PC-9 (cell line): ENCODE data around the gene MEF2B. TPM values are rescaled to one million over a fixed set of nuclear protein-coding genes. Genes with fewer than 3 reads are reported as not detected.

Experiments
- BruUV-seq: library from RNA; stranded (reverse); fragments of 400-500 nt; replicated peaks from 2 replicates; lab custom pipeline; 2021; lab: Mats Ljungman, UMichigan
- CTCF ChIA-PET: fragments of 300-600 bp; sonication (Branson Sonifier 250); formaldehyde crosslinking; loops from one replicate; lab custom pipeline; 2022; ENCODE audit warnings: antibody characterized with exemption; lab: Charles Lee
- POLR2A ChIA-PET: fragments of 300-600 bp; sonication (Branson Sonifier 250); formaldehyde crosslinking; loops from one replicate; lab custom pipeline; 2022; ENCODE audit warnings: antibody characterized with exemption; ENCODE audit not compliant: unreplicated experiment; lab: Charles Lee
- DNase-seq, 2 experiments: peaks; one replicate each; pipeline versions ENCODE4 v3.0.0 to v3.0.0-alpha.2; 2015 to 2022; ENCODE audit warnings: mixed read lengths in 1 of 2
- H2AFZ ChIP-seq: fragments of 200-600 bp; sonication (generic); 2 replicates; pipeline ENCODE4 v1.8.1; 2017; ENCODE audit warnings: antibody characterized with exemption
- H3F3A ChIP-seq: fragments of 200-600 bp; sonication (generic); 2 replicates; pipeline ENCODE4 v1.8.1; 2017; ENCODE audit warnings: antibody characterized with exemption, mild to moderate bottlenecking, low read depth; ENCODE audit not compliant: insufficient read depth
- H3K27ac ChIP-seq: fragments of 200-600 bp; sonication (generic); 2 replicates; pipeline ENCODE4 v1.6.1; 2016; ENCODE audit warnings: mixed run types
- H3K27me3 ChIP-seq: fragments of 200-600 bp; sonication (generic); 2 replicates; pipeline ENCODE4 v1.6.1; 2016; ENCODE audit warnings: low read depth, mixed run types; ENCODE audit not compliant: insufficient read depth
- H3K36me3 ChIP-seq: fragments of 200-600 bp; sonication (generic); 2 replicates; pipeline ENCODE4 v1.6.1; 2016; ENCODE audit warnings: low read depth, mixed run types
- H3K4me1 ChIP-seq: fragments of 200-600 bp; sonication (generic); replicated peaks from 2 replicates; pipeline ENCODE4 v1.6.1; 2016; ENCODE audit warnings: mixed run types; ENCODE audit not compliant: insufficient read depth
- H3K4me2 ChIP-seq: fragments of 200-600 bp; sonication (generic); 2 replicates; pipeline ENCODE4 v1.6.1; 2017; ENCODE audit warnings: mixed run types
- H3K4me3 ChIP-seq: fragments of 200-600 bp; sonication (generic); 2 replicates; pipeline ENCODE4 v1.6.1; 2016; ENCODE audit warnings: mixed run types
- H3K79me2 ChIP-seq: fragments of 200-600 bp; sonication (generic); 2 replicates; pipeline ENCODE4 v1.6.1; 2017; ENCODE audit warnings: low read depth, mixed run types
- H3K9me2 ChIP-seq: fragments of 200-600 bp; sonication (generic); 2 replicates; pipeline ENCODE4 v1.8.1; 2017; ENCODE audit warnings: mild to moderate bottlenecking; ENCODE audit not compliant: insufficient read depth
- H3K9me3 ChIP-seq: fragments of 200-600 bp; sonication (generic); 2 replicates; pipeline ENCODE4 v1.8.1; 2016; ENCODE audit warnings: low read depth; ENCODE audit not compliant: insufficient read depth
- H4K20me1 ChIP-seq: fragments of 200-600 bp; sonication (generic); 2 replicates; pipeline ENCODE4 v1.8.1; 2017; ENCODE audit not compliant: insufficient read depth
- CTCF ChIP-seq: fragments of 200-600 bp; sonication (generic); conservative IDR thresholded peaks from 2 replicates; pipeline ENCODE4 v1.6.1; 2017; ENCODE audit warnings: mixed run types, antibody characterized with exemption, mild to moderate bottlenecking, moderate library complexity
- EZH2 ChIP-seq: fragments of 200-600 bp; sonication (generic); IDR thresholded peaks from 2 replicates; pipeline ENCODE4 v1.8.0; 2017; ENCODE audit warnings: antibody characterized with exemption, low read depth
- intact Hi-C: fragments of 100-400 bp; cut with micrococcal nuclease; formaldehyde crosslinking; loops from one replicate; pipeline ENCODE4 v1.10.0; 2022; ENCODE audit not compliant: unreplicated experiment
- total RNA-seq: library from RNA; stranded (reverse); gene quantifications from 2 replicates; pipeline ENCODE4 v1.2.3, GENCODE V29; 2021

The MEF2B gene
- total RNA-seq, 1 experiment from 2014 or later = 1.8 TPM

- Histone ChIP-seq H3K27ac (no peak overlapping the region), H3K4me1 (no peaks in the 10 kb centered on the region), H3K9me3 (no peaks in the 10 kb centered on the region), H3K4me3 (no peak overlapping the region), H2AFZ (no peak overlapping the region), H4K20me1 (no peaks in the 10 kb centered on the region; the same call in 1 of the 2 replicates), H3K27me3 (no peaks in the 10 kb centered on the region), H3K36me3 (no peaks in the 10 kb centered on the region), H3K9me2 (no peaks in the 10 kb centered on the region), H3F3A (no peaks in the 10 kb centered on the region), H3K4me2 (no peak overlapping the region), H3K79me2 (no peaks in the 10 kb centered on the region)
- ChIA-PET CTCF (no interaction called here), POLR2A (no interaction called here)
- DNase-seq = no peak
- no TSS peak for BruUV-seq
- intact Hi-C loops = no loop called here
- TF ChIP-seq CTCF (no peak), EZH2 (no peak)
Observed at GRCh38 chr19:19155495-19156219, 14.4 kb downstream of the MEF2B start.

DNA sequence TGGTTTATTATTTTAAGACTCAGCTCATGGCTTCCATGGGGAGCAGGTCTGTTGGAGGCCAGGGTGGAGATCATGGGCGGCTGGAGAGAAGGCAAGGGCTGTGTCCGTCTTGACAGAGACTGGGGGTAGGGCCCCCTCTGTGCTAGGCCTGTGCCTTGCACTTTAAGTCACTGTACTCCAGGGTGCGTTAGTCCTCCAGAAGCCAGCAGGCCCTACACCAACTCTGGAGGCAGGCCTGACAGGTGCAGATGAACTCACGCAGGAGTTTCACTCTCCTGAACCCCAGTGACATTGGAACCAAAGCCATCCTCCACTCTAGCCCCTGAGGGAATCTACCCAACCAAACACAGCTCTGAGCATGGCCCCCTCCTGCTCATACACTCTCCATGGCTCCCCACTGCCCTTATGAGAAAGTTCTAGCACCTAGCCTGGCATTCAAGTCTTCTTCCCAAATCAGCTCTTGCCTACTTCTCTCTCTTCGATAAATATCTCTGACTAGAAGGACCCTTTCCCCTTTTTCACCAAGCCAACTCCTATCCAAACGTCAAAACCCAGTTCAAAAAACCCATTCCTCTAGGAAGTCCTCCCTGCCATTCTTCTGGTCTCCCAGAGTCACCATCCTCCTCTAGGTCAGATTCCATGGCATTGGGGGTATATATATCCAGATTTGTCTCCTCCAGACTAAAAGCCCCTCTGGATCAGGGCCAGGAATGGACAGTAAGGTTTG lies 15.1 kb downstream of the MEF2B start:
- DNase-seq = no peak
- CTCF ChIA-PET = no interaction called here
- no peaks in the 10 kb centered on the region for H3K79me2 ChIP-seq
- H3K4me3 ChIP-seq = no peak overlapping the region
- H2AFZ ChIP-seq = no peak overlapping the region
- no TSS peak for BruUV-seq
- H3K9me2 ChIP-seq = no peaks in the 10 kb centered on the region
- intact Hi-C loops = no loop called here
- H3K36me3 ChIP-seq = no peaks in the 10 kb centered on the region
- no peaks in the 10 kb centered on the region for H3F3A ChIP-seq
- TF ChIP-seq CTCF (no peak), EZH2 (no peak)
- no peaks in the 10 kb centered on the region for H3K9me3 ChIP-seq
- no peaks in the 10 kb centered on the region for H3K4me1 ChIP-seq
- no peak overlapping the region for H3K4me2 ChIP-seq
- H4K20me1 ChIP-seq = no peaks in the 10 kb centered on the region; the same call in 1 of the 2 replicates
- H3K27ac ChIP-seq = no peak overlapping the region
- POLR2A ChIA-PET = no interaction called here
- H3K27me3 ChIP-seq = no peaks in the 10 kb centered on the region

DNA sequence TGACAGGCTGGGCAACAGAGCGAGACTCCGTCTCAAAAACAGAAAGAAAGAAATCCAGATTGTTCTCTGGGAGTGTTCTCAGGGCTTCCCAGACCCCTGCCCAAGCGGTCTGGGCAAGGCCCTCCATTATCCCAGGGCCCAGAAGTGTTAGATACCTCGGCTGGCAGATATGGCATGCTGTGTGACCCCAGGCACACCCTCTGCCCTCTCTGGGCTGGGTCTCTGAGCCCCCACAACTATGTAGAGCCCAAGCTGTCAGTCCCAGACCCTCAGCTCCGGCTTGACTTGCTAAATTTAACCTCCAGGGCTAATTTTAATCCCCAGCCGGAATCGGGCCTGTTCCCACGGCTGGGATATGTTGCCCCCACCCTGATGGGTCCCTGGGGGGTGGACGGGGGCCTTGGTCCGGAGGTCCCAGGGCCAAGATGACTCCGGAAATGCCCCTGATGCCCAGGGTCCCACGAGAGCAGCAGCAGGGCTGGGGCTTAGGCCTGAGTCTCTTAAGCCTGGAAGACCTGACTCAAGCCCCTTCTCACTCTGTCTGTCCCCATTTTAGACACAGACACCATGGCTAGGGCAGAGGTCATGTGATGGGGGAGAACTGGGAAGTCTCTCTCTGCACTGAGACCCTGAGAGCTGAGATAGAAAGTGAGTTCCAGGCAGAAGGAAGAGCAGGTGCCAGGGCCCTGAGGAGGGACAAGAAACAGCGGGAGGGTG lies 17.2 kb downstream of the MEF2B start:
- Histone ChIP-seq H3F3A (peaks cover 6% of the 10 kb centered on the region; the same call in 1 of the 2 replicates), H2AFZ (no peak overlapping the region), H3K4me2 (no peak overlapping the region), H3K9me2 (no peaks in the 10 kb centered on the region), H3K27ac (no peak overlapping the region), H3K79me2 (no peaks in the 10 kb centered on the region), H3K27me3 (no peaks in the 10 kb centered on the region), H4K20me1 (no peaks in the 10 kb centered on the region; the same call in 1 of the 2 replicates), H3K4me3 (no peak overlapping the region), H3K9me3 (no peaks in the 10 kb centered on the region), H3K4me1 (no peaks in the 10 kb centered on the region), H3K36me3 (no peaks in the 10 kb centered on the region)
- no peak for DNase-seq
- CTCF ChIA-PET = no interaction called here
- POLR2A ChIA-PET = no interaction called here
- BruUV-seq = no TSS peak
- no peak for TF ChIP-seq EZH2
- no peak for TF ChIP-seq CTCF
- intact Hi-C loops = no loop called here
